ENCODE measurements around the gene DOCK4.

DOCK4 gene

DNA sequence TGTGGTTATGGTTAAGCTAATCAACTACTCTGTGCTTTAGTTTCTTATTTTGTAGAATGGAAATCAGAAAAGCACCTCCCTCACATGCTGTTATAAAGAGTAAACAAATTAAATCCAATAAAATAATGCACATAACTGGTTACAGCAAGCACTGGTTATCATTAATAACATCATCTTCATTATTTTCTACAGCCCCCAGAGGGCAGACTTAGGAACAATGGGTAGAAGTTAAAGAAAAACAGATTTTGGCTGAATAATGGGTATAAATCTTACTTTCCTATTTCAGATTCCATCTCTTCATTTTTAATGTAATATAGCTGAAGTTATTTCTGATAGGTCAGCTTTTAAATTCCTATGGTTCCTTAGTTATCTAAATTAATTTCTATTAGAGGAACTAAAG is 126.5 kb downstream of the DOCK4 start:
- no peak for TF ChIP-seq TCF12 (IDR thresholded peaks at IDR 0.05; ENCODE audit: low read depth)
- no peak for TF ChIP-seq TEAD4 (IDR thresholded peaks at IDR 0.05)
- TF ChIP-seq, protein P1, sequence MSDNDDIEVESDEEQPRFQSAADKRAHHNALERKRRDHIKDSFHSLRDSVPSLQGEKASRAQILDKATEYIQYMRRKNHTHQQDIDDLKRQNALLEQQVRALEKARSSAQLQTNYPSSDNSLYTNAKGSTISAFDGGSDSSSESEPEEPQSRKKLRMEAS (IDR thresholded peaks at IDR 0.05): no peak
- TF ChIP-seq, protein P2, sequence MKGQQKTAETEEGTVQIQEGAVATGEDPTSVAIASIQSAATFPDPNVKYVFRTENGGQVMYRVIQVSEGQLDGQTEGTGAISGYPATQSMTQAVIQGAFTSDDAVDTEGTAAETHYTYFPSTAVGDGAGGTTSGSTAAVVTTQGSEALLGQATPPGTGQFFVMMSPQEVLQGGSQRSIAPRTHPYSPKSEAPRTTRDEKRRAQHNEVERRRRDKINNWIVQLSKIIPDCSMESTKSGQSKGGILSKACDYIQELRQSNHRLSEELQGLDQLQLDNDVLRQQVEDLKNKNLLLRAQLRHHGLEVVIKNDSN (IDR thresholded peaks at IDR 0.05): no peak
- TF ChIP-seq RAD21 (IDR thresholded peaks at IDR 0.05; ENCODE audit: low read depth): no peak
- no peak for TF ChIP-seq NFIC (IDR thresholded peaks at IDR 0.05)

DNA sequence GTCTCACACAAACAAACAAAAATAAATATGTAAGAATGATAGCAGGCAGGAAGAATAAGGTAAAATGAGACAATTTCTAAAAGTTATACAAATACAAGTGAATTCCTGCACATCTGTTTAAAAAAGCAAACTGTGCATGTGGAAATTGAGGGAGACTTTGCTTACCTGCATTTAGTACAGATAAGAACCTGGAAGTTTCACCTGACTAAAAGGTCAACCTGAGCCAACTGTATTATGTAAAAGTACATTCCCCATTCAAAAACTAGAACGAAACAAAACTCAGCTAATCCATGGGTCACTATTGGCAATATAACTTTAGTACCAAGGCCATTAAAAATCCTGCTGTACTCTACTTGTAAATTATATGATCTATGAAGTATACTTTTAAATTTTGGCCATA is 127.1 kb downstream of the DOCK4 start:
- no peak for TF ChIP-seq RAD21 (IDR thresholded peaks at IDR 0.05; ENCODE audit: low read depth)
- no peak for TF ChIP-seq EP300 (IDR thresholded peaks at IDR 0.05; ENCODE audit: borderline replicate concordance)
- no peak for TF ChIP-seq YY1 (IDR thresholded peaks at IDR 0.05; ENCODE audit: low read depth)
- TF ChIP-seq, protein P1 (IDR thresholded peaks at IDR 0.05): no peak
- no peak for TF ChIP-seq CEBPB (IDR thresholded peaks at IDR 0.05)
- TF ChIP-seq, protein P3, sequence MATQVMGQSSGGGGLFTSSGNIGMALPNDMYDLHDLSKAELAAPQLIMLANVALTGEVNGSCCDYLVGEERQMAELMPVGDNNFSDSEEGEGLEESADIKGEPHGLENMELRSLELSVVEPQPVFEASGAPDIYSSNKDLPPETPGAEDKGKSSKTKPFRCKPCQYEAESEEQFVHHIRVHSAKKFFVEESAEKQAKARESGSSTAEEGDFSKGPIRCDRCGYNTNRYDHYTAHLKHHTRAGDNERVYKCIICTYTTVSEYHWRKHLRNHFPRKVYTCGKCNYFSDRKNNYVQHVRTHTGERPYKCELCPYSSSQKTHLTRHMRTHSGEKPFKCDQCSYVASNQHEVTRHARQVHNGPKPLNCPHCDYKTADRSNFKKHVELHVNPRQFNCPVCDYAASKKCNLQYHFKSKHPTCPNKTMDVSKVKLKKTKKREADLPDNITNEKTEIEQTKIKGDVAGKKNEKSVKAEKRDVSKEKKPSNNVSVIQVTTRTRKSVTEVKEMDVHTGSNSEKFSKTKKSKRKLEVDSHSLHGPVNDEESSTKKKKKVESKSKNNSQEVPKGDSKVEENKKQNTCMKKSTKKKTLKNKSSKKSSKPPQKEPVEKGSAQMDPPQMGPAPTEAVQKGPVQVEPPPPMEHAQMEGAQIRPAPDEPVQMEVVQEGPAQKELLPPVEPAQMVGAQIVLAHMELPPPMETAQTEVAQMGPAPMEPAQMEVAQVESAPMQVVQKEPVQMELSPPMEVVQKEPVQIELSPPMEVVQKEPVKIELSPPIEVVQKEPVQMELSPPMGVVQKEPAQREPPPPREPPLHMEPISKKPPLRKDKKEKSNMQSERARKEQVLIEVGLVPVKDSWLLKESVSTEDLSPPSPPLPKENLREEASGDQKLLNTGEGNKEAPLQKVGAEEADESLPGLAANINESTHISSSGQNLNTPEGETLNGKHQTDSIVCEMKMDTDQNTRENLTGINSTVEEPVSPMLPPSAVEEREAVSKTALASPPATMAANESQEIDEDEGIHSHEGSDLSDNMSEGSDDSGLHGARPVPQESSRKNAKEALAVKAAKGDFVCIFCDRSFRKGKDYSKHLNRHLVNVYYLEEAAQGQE (IDR thresholded peaks at IDR 0.05; ENCODE audit: low read depth): no peak
- no peak for TF ChIP-seq TEAD4 (IDR thresholded peaks at IDR 0.05)
- TF ChIP-seq CREB1 (IDR thresholded peaks at IDR 0.05; ENCODE audit: low read depth): no peak
- TF ChIP-seq, protein P2 (IDR thresholded peaks at IDR 0.05): no peak
- TF ChIP-seq TCF12 (IDR thresholded peaks at IDR 0.05; ENCODE audit: low read depth): no peak

DNA sequence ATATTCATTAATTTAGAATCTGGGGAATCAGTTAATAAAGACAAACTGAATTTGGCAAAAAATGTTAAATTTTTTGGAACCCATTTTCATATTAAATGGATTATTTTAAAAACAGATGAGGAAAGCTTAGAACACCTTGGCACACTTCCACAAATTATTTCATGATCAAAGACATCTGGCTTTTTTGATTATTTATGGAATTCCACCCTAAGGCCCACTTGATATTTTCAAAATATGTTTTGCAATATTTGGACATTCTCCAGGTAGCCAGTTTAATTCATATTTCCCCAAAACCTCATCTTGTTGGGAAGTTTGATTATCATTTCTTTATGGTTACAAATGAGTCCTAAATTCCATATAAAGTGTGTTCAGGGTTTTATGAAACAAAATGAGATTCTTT is 129.9 kb downstream of the DOCK4 start:
- no peak for TF ChIP-seq FOXM1 (IDR thresholded peaks at IDR 0.05; ENCODE audit: borderline replicate concordance, low read depth)
- no peak for TF ChIP-seq TCF12 (IDR thresholded peaks at IDR 0.05; ENCODE audit: low read depth)
- TF ChIP-seq, protein P1 (IDR thresholded peaks at IDR 0.05): no peak
- TF ChIP-seq, protein P3 (IDR thresholded peaks at IDR 0.05; ENCODE audit: low read depth): no peak

DNA sequence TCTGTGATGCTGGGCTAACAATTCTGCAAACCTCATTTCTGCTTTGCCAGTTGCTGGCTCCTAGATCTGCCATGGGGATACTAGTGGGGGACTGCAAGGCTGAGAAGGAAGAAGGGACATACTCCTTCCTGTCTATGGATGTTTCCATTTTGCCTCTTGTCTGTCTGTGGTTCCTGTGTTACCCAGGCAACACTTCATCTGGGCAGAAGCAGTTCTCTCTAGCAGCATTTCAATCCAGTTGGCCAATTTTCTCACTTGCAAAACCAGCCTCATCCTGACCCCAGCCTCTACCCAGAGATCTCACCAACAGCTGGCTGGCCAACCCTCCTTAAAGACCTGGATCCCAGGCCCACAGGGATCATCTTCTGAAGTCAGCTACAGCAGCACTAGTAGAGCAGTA is 131.7 kb downstream of the DOCK4 start:
- TF ChIP-seq CEBPB (IDR thresholded peaks at IDR 0.05) (no peak), NFIC (IDR thresholded peaks at IDR 0.05) (no peak), YY1 (IDR thresholded peaks at IDR 0.05; ENCODE audit: low read depth) (no peak), FOXM1 (IDR thresholded peaks at IDR 0.05; ENCODE audit: borderline replicate concordance, low read depth) (no peak), TEAD4 (IDR thresholded peaks at IDR 0.05) (no peak), TCF12 (IDR thresholded peaks at IDR 0.05; ENCODE audit: low read depth) (no peak), ZBTB7A (IDR thresholded peaks at IDR 0.05; ENCODE audit: low read depth) (no peak), EP300 (IDR thresholded peaks at IDR 0.05; ENCODE audit: borderline replicate concordance) (no peak), CREB1 (IDR thresholded peaks at IDR 0.05; ENCODE audit: low read depth) (no peak), RAD21 (IDR thresholded peaks at IDR 0.05; ENCODE audit: low read depth) (no peak), TAF1 (IDR thresholded peaks at IDR 0.05; ENCODE audit: low read depth) (no peak), EGR1 (IDR thresholded peaks at IDR 0.05) (no peak)
- TF ChIP-seq, protein P2 (IDR thresholded peaks at IDR 0.05): no peak
- TF ChIP-seq, protein P3 (IDR thresholded peaks at IDR 0.05; ENCODE audit: low read depth): no peak
- TF ChIP-seq, protein P1 (IDR thresholded peaks at IDR 0.05): no peak
